Dedifferentiated amniotic fluid mesenchymal stem cell (primary cell): ENCODE data around the gene TCEAL4.
"Not testable (repeated sequence)": the region's sequence is repeated elsewhere in the genome, so short reads cannot be mapped to it uniquely, and the experiment has no call there.

Experiments
- DNase-seq: peaks from one replicate; pipeline ENCODE4 v3.0.0-alpha.2; 2016; ENCODE audit errors: extremely low spot score

TCEAL4 gene

GRCh38 chrX:103592295-103592694 is 7.0 kb downstream of the TCEAL4 start:
- not testable (repeated sequence) for DNase-seq

- DNase-seq = not testable (repeated sequence)
Observed at GRCh38 chrX:103595202-103595601, 9.9 kb downstream of the TCEAL4 start.

GRCh38 chrX:103607364-103608305 is 22.3 kb downstream of the TCEAL4 start, which contains the start of gene TCEAL3:
TCEAL3 (plus strand) TSS chrX:103607963; CDS start chrX:103609065, 1,102 bp downstream.
- peak; percentile 24 for DNase-seq

- no peak for DNase-seq
Observed at GRCh38 chrX:103608306-103608963, 23.1 kb downstream of the TCEAL4 start.

GRCh38 chrX:103610282-103610681 is 25.0 kb downstream of the TCEAL4 start:
- DNase-seq = no peak

- no peak for DNase-seq
Observed at GRCh38 chrX:103613362-103613890, 28.1 kb downstream of the TCEAL4 start.

- DNase-seq = no peak
Observed at GRCh38 chrX:103614999-103615398, 29.7 kb downstream of the TCEAL4 start.

DNA sequence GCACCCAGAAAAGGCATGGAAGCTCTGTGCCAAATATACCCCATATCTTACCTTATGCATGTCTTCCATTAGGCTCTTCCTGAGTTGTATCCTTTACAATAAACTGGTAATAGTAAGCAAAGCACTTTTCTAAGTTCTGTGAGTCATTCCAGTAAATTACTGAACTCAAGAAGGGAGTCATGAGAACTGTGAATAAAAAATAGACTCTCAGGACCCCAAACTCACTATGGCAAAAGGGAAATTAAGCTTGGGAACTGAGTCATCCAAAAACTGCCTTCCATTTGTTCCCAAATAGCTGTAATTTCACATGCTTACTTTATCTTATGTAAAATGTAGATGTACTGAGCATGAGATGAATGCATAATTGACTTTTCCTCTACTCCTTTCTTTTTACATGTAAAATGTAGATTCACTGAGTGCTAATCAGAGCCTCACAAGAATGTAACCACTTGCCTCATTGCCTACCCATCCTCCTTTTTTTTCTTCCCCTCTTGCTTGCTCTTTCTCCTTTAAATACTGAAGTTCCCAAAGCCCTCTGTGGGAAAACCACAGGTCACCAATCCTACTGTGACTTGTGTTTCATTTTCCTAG is 30.6 kb downstream of the TCEAL4 start:
- no peak for DNase-seq

DNA sequence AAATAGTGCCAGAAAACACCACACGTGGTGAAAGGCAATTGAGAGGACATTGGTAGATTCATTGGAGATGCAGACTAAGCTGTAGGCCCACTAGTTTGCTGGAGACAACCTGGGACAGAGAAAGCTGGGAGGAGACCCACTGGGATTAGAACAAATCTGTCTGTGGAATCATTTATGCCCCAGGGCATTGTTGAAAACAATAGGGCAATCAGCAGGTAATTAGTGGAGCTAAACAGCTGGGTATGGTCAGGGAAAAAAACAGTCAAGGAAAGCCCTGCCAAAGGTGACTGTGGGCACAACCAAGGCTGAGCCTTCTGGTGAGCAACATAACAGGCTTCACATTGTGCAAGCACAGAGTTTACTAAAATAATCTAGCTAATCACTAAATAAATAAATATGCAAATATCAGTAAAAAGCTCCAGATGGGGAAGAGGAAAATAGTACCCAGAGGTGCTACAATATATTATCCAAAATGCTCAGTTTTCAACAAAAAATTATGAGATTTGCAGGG is 31.4 kb downstream of the TCEAL4 start:
- no peak for DNase-seq

GRCh38 chrX:103624111-103624510 is 38.8 kb downstream of the TCEAL4 start:
- no peak for DNase-seq

DNA sequence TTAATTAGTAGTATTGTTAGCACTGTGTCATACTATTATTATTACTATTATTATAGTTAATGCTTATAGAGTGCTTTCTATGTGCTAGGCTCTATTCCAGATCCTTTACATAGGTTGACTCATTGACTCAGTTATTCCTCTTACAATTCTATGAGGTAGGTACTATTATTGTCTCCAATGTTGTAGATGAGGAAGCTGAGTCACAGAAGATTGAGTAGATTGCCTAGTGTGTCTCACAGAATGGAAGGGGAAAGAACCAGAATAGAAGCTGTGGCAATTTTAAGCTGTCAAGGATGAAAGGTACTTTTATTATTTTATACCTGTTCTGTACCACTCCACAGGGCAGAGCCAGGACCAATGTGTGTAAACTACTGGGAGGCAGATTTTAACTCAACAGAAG is 41.5 kb downstream of the TCEAL4 start:
- no peak for DNase-seq

DNA sequence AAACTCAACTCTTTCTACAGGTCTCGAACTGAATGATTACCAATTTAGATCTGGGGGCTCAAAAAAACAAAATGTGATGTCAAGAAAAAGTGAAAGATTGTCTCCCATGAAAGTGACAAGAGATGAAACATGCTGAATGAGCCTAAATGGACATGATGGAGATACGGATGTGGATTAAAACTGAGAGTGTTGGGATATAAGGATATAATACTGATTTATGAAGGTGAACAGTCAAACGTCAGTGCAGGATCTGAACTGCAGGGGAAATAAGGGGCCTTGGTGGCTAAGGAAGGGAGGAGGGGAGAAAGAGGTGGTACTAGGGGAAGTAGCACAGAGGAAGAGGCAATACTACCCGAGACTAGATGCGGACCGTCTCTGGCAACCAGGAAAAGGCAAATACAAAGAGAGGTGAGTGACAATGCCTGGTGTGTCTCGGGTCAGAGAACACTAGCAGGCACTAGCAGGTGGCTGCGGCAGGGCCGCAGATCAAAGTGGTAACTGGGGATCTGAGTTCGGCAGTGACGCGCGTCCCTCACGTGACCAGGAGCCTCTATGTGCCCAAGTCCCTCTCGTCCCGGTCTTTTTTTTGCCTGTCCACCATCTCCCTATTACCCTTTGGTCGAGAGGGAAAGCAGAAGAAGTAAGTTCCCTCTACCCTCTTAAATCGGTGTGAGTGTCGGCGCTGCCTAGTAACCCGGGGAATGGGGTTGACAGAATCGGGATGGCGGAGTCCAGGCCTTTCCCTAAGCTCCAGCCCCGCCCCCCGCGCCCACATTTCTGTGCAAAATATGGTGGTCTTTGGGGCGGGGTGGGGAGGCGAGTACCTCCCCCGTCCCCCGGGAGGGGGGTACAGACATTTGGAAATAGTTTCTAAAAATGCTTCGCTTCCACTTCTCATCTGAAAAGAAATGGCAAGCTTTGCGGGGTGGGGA is 43.3 kb downstream of the TCEAL4 start, which contains the start of gene TCEAL1:
TSS of gene TCEAL1 (plus strand) at position 590 of the 932 bp plus-strand sequence. CDS start 942 bp downstream, outside the sequence.
- DNase-seq = no peak

- peak; percentile 29 for DNase-seq
Observed at GRCh38 chrX:103629318-103630170, 44.2 kb downstream of the TCEAL4 start.

DNA sequence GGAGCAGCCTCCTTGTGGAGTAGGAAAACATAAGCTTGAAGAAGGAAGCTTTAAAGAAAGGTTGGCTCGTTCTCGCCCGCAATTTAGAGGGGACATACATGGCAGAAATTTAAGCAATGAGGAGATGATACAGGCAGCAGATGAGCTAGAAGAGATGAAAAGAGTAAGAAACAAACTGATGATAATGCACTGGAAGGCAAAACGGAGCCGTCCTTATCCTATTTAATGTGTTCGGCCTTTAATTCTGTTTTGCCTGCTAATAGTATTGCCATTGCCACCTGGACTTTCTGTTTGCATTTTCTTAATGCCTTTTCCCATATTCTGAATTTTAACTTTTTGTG is 44.8 kb downstream of the TCEAL4 start:
- DNase-seq = no peak

DNA sequence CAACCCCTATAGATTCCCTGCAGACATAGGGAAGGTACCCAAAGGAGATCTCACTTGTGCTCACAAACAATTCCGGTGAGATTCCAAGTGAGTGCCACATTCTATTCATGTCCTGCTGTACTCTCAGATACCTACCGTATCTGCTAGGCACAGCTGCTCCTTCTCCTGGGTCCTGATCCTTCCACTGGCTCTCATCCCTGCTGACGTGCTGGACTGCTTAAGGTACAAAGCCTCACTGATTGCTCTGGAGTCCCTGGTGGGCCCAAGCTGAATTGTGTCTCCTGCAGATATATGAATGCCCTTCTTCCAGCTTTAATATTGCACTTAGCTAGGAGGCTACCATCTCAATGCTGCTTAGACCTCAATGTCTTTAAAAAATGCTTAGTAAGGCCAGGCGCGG is 45.8 kb downstream of the TCEAL4 start:
- no peak for DNase-seq

DNA sequence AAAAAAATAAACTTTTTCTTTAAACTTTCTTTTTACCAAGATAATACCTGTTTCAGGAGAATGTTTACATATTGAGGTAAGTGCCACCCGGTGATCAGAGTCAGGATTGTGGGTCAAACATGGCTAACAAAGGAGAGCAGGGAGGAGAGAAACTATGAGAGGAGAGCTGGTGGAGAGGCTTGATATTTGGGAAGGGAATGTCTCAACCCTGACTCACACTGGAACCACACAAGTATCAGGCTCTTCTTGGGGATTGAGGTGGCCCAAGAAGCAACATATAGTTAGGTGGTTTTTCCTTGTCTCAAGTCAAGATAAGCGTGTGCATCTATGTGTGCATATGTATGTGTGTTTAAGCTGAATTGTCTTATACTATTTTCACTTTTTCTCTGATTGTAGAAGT is 50.1 kb downstream of the TCEAL4 start:
- no peak for DNase-seq
